Measurements from ENCODE around the gene ELAC1.

Gene ELAC1

GRCh38 chr18:51006061-51006818 is 38.4 kb downstream of the ELAC1 start:
- Histone ChIP-seq H3K4me3 (ENCODE audit: low read depth in 1 of 2, low read length in 2 of 2) (no peak overlapping the region), H3K27me3 (ENCODE audit: control insufficient read depth in 1 of 2, insufficient read depth in 2 of 2, low read length in 2 of 2) (no peaks in the 10 kb centered on the region), H3K4me1 (ENCODE audit: insufficient read depth, low read length) (peaks cover under 1% of the 10 kb centered on the region), H3K9me3 (ENCODE audit: low read length) (no peaks in the 10 kb centered on the region), H3K9ac (ENCODE audit: low read length) (no peak overlapping the region), H3K27ac (ENCODE audit: low read depth, low read length) (no peak overlapping the region), H3K36me3 (ENCODE audit: insufficient read depth, low read length) (no peaks in the 10 kb centered on the region)

- Histone ChIP-seq H3K9ac (ENCODE audit: low read length) (no peak overlapping the region), H3K4me1 (ENCODE audit: insufficient read depth, low read length) (peaks cover 5% of the 10 kb centered on the region), H3K4me3 (ENCODE audit: low read depth in 1 of 2, low read length in 2 of 2) (no peak overlapping the region), H3K9me3 (ENCODE audit: low read length) (no peaks in the 10 kb centered on the region), H3K36me3 (ENCODE audit: insufficient read depth, low read length) (no peaks in the 10 kb centered on the region), H3K27me3 (ENCODE audit: control insufficient read depth in 1 of 2, insufficient read depth in 2 of 2, low read length in 2 of 2) (no peaks in the 10 kb centered on the region), H3K27ac (ENCODE audit: low read depth, low read length) (no peak overlapping the region)
Observed at GRCh38 chr18:51006948-51007789, 39.3 kb downstream of the ELAC1 start.

GRCh38 chr18:51007790-51008139 is 39.9 kb downstream of the ELAC1 start:
- Histone ChIP-seq H3K4me1 (ENCODE audit: insufficient read depth, low read length) (peaks cover 5% of the 10 kb centered on the region), H3K9me3 (ENCODE audit: low read length) (no peaks in the 10 kb centered on the region), H3K27me3 (ENCODE audit: control insufficient read depth in 1 of 2, insufficient read depth in 2 of 2, low read length in 2 of 2) (no peaks in the 10 kb centered on the region), H3K4me3 (ENCODE audit: low read depth in 1 of 2, low read length in 2 of 2) (no peak overlapping the region), H3K27ac (ENCODE audit: low read depth, low read length) (no peak overlapping the region), H3K36me3 (ENCODE audit: insufficient read depth, low read length) (no peaks in the 10 kb centered on the region), H3K9ac (ENCODE audit: low read length) (no peak overlapping the region)

- Histone ChIP-seq H3K4me3 (ENCODE audit: low read depth in 1 of 2, low read length in 2 of 2) (no peak overlapping the region), H3K36me3 (ENCODE audit: insufficient read depth, low read length) (no peaks in the 10 kb centered on the region), H3K27ac (ENCODE audit: low read depth, low read length) (no peak overlapping the region), H3K4me1 (ENCODE audit: insufficient read depth, low read length) (peaks cover 5% of the 10 kb centered on the region), H3K9ac (ENCODE audit: low read length) (no peak overlapping the region), H3K9me3 (ENCODE audit: low read length) (no peaks in the 10 kb centered on the region), H3K27me3 (ENCODE audit: control insufficient read depth in 1 of 2, insufficient read depth in 2 of 2, low read length in 2 of 2) (no peaks in the 10 kb centered on the region)
Observed at GRCh38 chr18:51009072-51009471, 41.2 kb downstream of the ELAC1 start.

GRCh38 chr18:51010218-51010617 is 42.4 kb downstream of the ELAC1 start:
- Histone ChIP-seq H3K9ac (ENCODE audit: low read length) (no peak overlapping the region), H3K27ac (ENCODE audit: low read depth, low read length) (no peak overlapping the region), H3K4me1 (ENCODE audit: insufficient read depth, low read length) (peaks cover 5% of the 10 kb centered on the region), H3K27me3 (ENCODE audit: control insufficient read depth in 1 of 2, insufficient read depth in 2 of 2, low read length in 2 of 2) (no peaks in the 10 kb centered on the region), H3K4me3 (ENCODE audit: low read depth in 1 of 2, low read length in 2 of 2) (no peak overlapping the region), H3K36me3 (ENCODE audit: insufficient read depth, low read length) (no peaks in the 10 kb centered on the region), H3K9me3 (ENCODE audit: low read length) (no peaks in the 10 kb centered on the region)

GRCh38 chr18:51011709-51012108 is 43.9 kb downstream of the ELAC1 start:
- no peak overlapping the region for H3K9ac ChIP-seq (ENCODE audit: low read length)
- no peaks in the 10 kb centered on the region for H3K9me3 ChIP-seq (ENCODE audit: low read length)
- H3K27me3 ChIP-seq (ENCODE audit: control insufficient read depth in 1 of 2, insufficient read depth in 2 of 2, low read length in 2 of 2), result no peaks in the 10 kb centered on the region
- peaks cover 5% of the 10 kb centered on the region for H3K4me1 ChIP-seq (ENCODE audit: insufficient read depth, low read length)
- H3K27ac ChIP-seq (ENCODE audit: low read depth, low read length), result no peak overlapping the region
- H3K36me3 ChIP-seq (ENCODE audit: insufficient read depth, low read length), result no peaks in the 10 kb centered on the region
- no peak overlapping the region for H3K4me3 ChIP-seq (ENCODE audit: low read depth in 1 of 2, low read length in 2 of 2)

GRCh38 chr18:51012441-51012840 is 44.6 kb downstream of the ELAC1 start:
- no peak overlapping the region for H3K4me3 ChIP-seq (ENCODE audit: low read depth in 1 of 2, low read length in 2 of 2)
- H3K27ac ChIP-seq (ENCODE audit: low read depth, low read length), result no peak overlapping the region
- H3K9ac ChIP-seq (ENCODE audit: low read length), result no peak overlapping the region

GRCh38 chr18:51013259-51013658 is 45.4 kb downstream of the ELAC1 start:
- H3K27me3 ChIP-seq (ENCODE audit: control insufficient read depth in 1 of 2, insufficient read depth in 2 of 2, low read length in 2 of 2), result no peaks in the 10 kb centered on the region
- H3K4me1 ChIP-seq (ENCODE audit: insufficient read depth, low read length), result peaks cover 5% of the 10 kb centered on the region
- no peaks in the 10 kb centered on the region for H3K36me3 ChIP-seq (ENCODE audit: insufficient read depth, low read length)
- no peak overlapping the region for H3K4me3 ChIP-seq (ENCODE audit: low read depth in 1 of 2, low read length in 2 of 2)
- H3K9me3 ChIP-seq (ENCODE audit: low read length), result no peaks in the 10 kb centered on the region
- H3K9ac ChIP-seq (ENCODE audit: low read length), result no peak overlapping the region
- H3K27ac ChIP-seq (ENCODE audit: low read depth, low read length), result no peak overlapping the region

More at GRCh38 chr18:51012441-51012840, 44.6 kb downstream of the ELAC1 start:
- Histone ChIP-seq H3K9me3 (ENCODE audit: low read length) (no peaks in the 10 kb centered on the region), H3K36me3 (ENCODE audit: insufficient read depth, low read length) (no peaks in the 10 kb centered on the region), H3K4me1 (ENCODE audit: insufficient read depth, low read length) (peaks cover 5% of the 10 kb centered on the region), H3K27me3 (ENCODE audit: control insufficient read depth in 1 of 2, insufficient read depth in 2 of 2, low read length in 2 of 2) (no peaks in the 10 kb centered on the region)

GRCh38 chr18:51017140-51017879 is 49.5 kb downstream of the ELAC1 start:
- Histone ChIP-seq H3K9ac (ENCODE audit: low read length) (no peak overlapping the region), H3K9me3 (ENCODE audit: low read length) (no peaks in the 10 kb centered on the region), H3K27ac (ENCODE audit: low read depth, low read length) (no peak overlapping the region), H3K27me3 (ENCODE audit: control insufficient read depth in 1 of 2, insufficient read depth in 2 of 2, low read length in 2 of 2) (no peaks in the 10 kb centered on the region), H3K4me1 (ENCODE audit: insufficient read depth, low read length) (no peaks in the 10 kb centered on the region), H3K4me3 (ENCODE audit: low read depth in 1 of 2, low read length in 2 of 2) (no peak overlapping the region), H3K36me3 (ENCODE audit: insufficient read depth, low read length) (no peaks in the 10 kb centered on the region)

GRCh38 chr18:51020536-51020935 is 52.7 kb downstream of the ELAC1 start:
- Histone ChIP-seq H3K36me3 (ENCODE audit: insufficient read depth, low read length) (peaks cover under 1% of the 10 kb centered on the region), H3K9ac (ENCODE audit: low read length) (no peak overlapping the region), H3K27me3 (ENCODE audit: control insufficient read depth in 1 of 2, insufficient read depth in 2 of 2, low read length in 2 of 2) (no peaks in the 10 kb centered on the region), H3K4me1 (ENCODE audit: insufficient read depth, low read length) (no peaks in the 10 kb centered on the region), H3K27ac (ENCODE audit: low read depth, low read length) (no peak overlapping the region), H3K9me3 (ENCODE audit: low read length) (no peaks in the 10 kb centered on the region), H3K4me3 (ENCODE audit: low read depth in 1 of 2, low read length in 2 of 2) (no peak overlapping the region)

GRCh38 chr18:51021226-51021965 is 53.6 kb downstream of the ELAC1 start:
- Histone ChIP-seq H3K9me3 (ENCODE audit: low read length) (no peaks in the 10 kb centered on the region), H3K36me3 (ENCODE audit: insufficient read depth, low read length) (peaks cover 8% of the 10 kb centered on the region), H3K27me3 (ENCODE audit: control insufficient read depth in 1 of 2, insufficient read depth in 2 of 2, low read length in 2 of 2) (no peaks in the 10 kb centered on the region), H3K4me1 (ENCODE audit: insufficient read depth, low read length) (no peaks in the 10 kb centered on the region), H3K4me3 (ENCODE audit: low read depth in 1 of 2, low read length in 2 of 2) (no peak overlapping the region), H3K27ac (ENCODE audit: low read depth, low read length) (no peak overlapping the region), H3K9ac (ENCODE audit: low read length) (no peak overlapping the region)

Measured in muscle layer of colon (tissue), 2 donors.